WERI-Rb-1 (cell line): ENCODE measurements around the gene TGIF1.

Source experiments
- DNase-seq: peaks from one replicate; pipeline ENCODE4 v3.0.0-alpha.2; 2020
- H3K27ac ChIP-seq: fragments of 250-450 bp; sonication (Bioruptor Pico); 2 replicates; pipeline ENCODE4 v1.5.1; 2020; ENCODE audit warnings: mild to moderate bottlenecking, moderate library complexity
- H3K27me3 ChIP-seq: fragments of 250-450 bp; sonication (Bioruptor Pico); 2 replicates; pipeline ENCODE4 v1.5.1; 2021; ENCODE audit warnings: mild to moderate bottlenecking, low read depth, moderate library complexity; ENCODE audit not compliant: insufficient read depth, severe bottlenecking
- H3K36me3 ChIP-seq: fragments of 250-450 bp; sonication (Bioruptor Pico); 2 replicates; pipeline ENCODE4 v1.5.1; 2020; ENCODE audit warnings: mild to moderate bottlenecking, moderate library complexity
- H3K4me3 ChIP-seq: 2 replicates; pipeline ENCODE4 v1.5.1; 2011; ENCODE audit warnings: low read depth, mild to moderate bottlenecking, control low read depth, low read length
- H3K9me3 ChIP-seq: fragments of 250-450 bp; sonication (Bioruptor Pico); 2 replicates; pipeline ENCODE4 v1.5.1; 2021; ENCODE audit warnings: mild to moderate bottlenecking, moderate library complexity; ENCODE audit not compliant: severe bottlenecking
- CTCF ChIP-seq: IDR thresholded peaks from 2 replicates; pipeline ENCODE4 v1.5.1; 2011; ENCODE audit warnings: low read depth, mild to moderate bottlenecking, control low read depth, inconsistent platforms, low read length

The TGIF1 gene

GRCh38 chr18:3494569-3494968 lies 44.6 kb downstream of the TGIF1 start:
- H3K4me3 ChIP-seq: no peak overlapping the region
- H3K27me3 ChIP-seq: no peaks in the 10 kb centered on the region
- H3K9me3 ChIP-seq: no peaks in the 10 kb centered on the region
- no peaks in the 10 kb centered on the region for H3K36me3 ChIP-seq
- no peak for TF ChIP-seq CTCF
- H3K27ac ChIP-seq: no peak overlapping the region
- no peak for DNase-seq

GRCh38 chr18:3495691-3496430 lies 45.9 kb downstream of the TGIF1 start:
- H3K36me3 ChIP-seq: no peaks in the 10 kb centered on the region
- no peaks in the 10 kb centered on the region for H3K9me3 ChIP-seq
- DNase-seq: no peak
- H3K27ac ChIP-seq: no peak overlapping the region
- H3K27me3 ChIP-seq: no peaks in the 10 kb centered on the region
- no peak for TF ChIP-seq CTCF
- no peak overlapping the region for H3K4me3 ChIP-seq

- TF ChIP-seq CTCF: no peak
- DNase-seq: peak; percentile 51
- no peaks in the 10 kb centered on the region for H3K9me3 ChIP-seq
- H3K27ac ChIP-seq: peak overlapping the region; percentile 28; the same call in 1 of the 2 replicates
- H3K36me3 ChIP-seq: no peaks in the 10 kb centered on the region
- peak overlapping the region; percentile 51 for H3K4me3 ChIP-seq
- no peaks in the 10 kb centered on the region for H3K27me3 ChIP-seq
Measured at GRCh38 chr18:3498698-3499471, 48.9 kb downstream of the TGIF1 start.

- no peak for DNase-seq
- H3K4me3 ChIP-seq: peak overlapping the region; percentile 51
- H3K27ac ChIP-seq: no peak overlapping the region; the same call in 1 of the 2 replicates
- H3K36me3 ChIP-seq: no peaks in the 10 kb centered on the region
- TF ChIP-seq CTCF: no peak
- H3K9me3 ChIP-seq: no peaks in the 10 kb centered on the region
- H3K27me3 ChIP-seq: no peaks in the 10 kb centered on the region
Measured at GRCh38 chr18:3499501-3499900, 49.5 kb downstream of the TGIF1 start.

GRCh38 chr18:3500016-3500415 lies 50.0 kb downstream of the TGIF1 start:
- H3K27ac ChIP-seq: no peak overlapping the region
- H3K27me3 ChIP-seq: no peaks in the 10 kb centered on the region
- no peak for DNase-seq
- H3K36me3 ChIP-seq: no peaks in the 10 kb centered on the region
- H3K9me3 ChIP-seq: no peaks in the 10 kb centered on the region
- no peak overlapping the region for H3K4me3 ChIP-seq
- no peak for TF ChIP-seq CTCF
